Loucy (cell line): Measurements from ENCODE around the gene OXCT1.

Experiments used
- EZH2phosphoT487 ChIP-seq: fragments of 200-600 bp; IDR thresholded peaks from 2 replicates; pipeline ENCODE4 v1.6.1; 2018; ENCODE audit warnings: antibody characterized with exemption, mild to moderate bottlenecking, moderate library complexity, borderline replicate concordance
- TF ChIP-seq, protein P1 (sequence below): fragments of 200-600 bp; sonication (generic); conservative IDR thresholded peaks from 2 replicates; pipeline ENCODE4 v1.5.1; 2014; ENCODE audit warnings: mild to moderate bottlenecking, antibody characterized with exemption, low read length

DNA sequence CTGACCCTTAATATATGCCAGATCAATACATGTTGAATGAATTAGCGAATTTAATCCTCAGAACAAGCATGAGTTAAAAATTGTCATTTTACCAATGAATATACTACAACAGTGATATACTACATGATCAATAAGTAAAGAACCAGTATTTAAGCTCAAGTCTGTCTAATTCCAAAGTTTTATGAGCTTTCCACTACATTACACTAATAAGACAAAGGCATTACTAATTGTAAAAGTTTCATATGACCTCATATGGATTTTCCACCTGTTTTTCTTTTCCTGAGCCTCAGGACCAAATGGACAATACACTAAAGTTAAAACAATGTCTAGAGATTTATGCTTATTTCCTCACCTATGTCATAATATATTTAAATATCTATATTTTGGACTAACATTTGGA, 80.8 kb downstream of the OXCT1 start:
- TF ChIP-seq, protein P1, sequence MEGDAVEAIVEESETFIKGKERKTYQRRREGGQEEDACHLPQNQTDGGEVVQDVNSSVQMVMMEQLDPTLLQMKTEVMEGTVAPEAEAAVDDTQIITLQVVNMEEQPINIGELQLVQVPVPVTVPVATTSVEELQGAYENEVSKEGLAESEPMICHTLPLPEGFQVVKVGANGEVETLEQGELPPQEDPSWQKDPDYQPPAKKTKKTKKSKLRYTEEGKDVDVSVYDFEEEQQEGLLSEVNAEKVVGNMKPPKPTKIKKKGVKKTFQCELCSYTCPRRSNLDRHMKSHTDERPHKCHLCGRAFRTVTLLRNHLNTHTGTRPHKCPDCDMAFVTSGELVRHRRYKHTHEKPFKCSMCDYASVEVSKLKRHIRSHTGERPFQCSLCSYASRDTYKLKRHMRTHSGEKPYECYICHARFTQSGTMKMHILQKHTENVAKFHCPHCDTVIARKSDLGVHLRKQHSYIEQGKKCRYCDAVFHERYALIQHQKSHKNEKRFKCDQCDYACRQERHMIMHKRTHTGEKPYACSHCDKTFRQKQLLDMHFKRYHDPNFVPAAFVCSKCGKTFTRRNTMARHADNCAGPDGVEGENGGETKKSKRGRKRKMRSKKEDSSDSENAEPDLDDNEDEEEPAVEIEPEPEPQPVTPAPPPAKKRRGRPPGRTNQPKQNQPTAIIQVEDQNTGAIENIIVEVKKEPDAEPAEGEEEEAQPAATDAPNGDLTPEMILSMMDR = no peak
- no peak for TF ChIP-seq EZH2phosphoT487
